Activated naive CD8-positive, alpha-beta T cell (primary cell): ENCODE measurements around the gene MAP4.
"Not testable (repeated sequence)": the region's sequence is repeated elsewhere in the genome, so short reads cannot be mapped to it uniquely, and the experiment has no call there.

ENCODE experiments used
- H3K27ac Mint-ChIP-seq: one replicate; pipeline ENCODE4 v1.8.0; 2021; ENCODE audit warnings: mixed read lengths
- H3K27me3 Mint-ChIP-seq: one replicate; pipeline ENCODE4 v1.8.0; 2021; ENCODE audit warnings: mixed read lengths
- H3K36me3 Mint-ChIP-seq: one replicate; pipeline ENCODE4 v1.8.0; 2021; ENCODE audit warnings: mixed read lengths
- H3K4me1 Mint-ChIP-seq: one replicate; pipeline ENCODE4 v1.8.0; 2021; ENCODE audit warnings: low read depth, mixed read lengths
- H3K4me3 Mint-ChIP-seq: one replicate; pipeline ENCODE4 v1.8.0; 2021; ENCODE audit warnings: mild to moderate bottlenecking, mixed read lengths
- H3K9me3 Mint-ChIP-seq: one replicate; pipeline ENCODE4 v1.8.0; 2021; ENCODE audit warnings: low read depth, mixed read lengths

The MAP4 gene

DNA sequence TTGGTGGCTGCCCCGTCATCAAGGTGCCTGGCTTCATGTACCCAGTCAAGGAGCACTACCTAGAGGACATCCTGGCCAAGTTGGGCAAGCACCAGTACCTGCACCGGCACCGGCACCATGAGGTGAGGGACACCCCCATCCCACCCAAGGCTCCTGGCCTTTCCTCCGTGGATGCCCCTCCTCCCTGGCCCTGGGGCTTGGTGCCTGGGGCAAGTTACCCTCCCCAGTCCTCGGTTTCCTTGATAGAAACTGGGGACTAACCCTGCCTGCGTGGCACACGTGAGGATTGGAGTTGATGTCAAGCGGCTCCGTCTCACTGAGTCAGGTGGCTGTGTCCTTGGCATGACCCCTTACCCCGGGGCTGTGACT is 169.4 kb downstream of the MAP4 start:
- no peaks in the 10 kb centered on the region for H3K9me3 Mint-ChIP-seq
- H3K36me3 Mint-ChIP-seq = peaks cover 4% of the 10 kb centered on the region
- H3K4me1 Mint-ChIP-seq = peaks cover 1% of the 10 kb centered on the region
- H3K27me3 Mint-ChIP-seq = no peaks in the 10 kb centered on the region
- H3K4me3 Mint-ChIP-seq = no peak overlapping the region
- no peak overlapping the region for H3K27ac Mint-ChIP-seq

DNA sequence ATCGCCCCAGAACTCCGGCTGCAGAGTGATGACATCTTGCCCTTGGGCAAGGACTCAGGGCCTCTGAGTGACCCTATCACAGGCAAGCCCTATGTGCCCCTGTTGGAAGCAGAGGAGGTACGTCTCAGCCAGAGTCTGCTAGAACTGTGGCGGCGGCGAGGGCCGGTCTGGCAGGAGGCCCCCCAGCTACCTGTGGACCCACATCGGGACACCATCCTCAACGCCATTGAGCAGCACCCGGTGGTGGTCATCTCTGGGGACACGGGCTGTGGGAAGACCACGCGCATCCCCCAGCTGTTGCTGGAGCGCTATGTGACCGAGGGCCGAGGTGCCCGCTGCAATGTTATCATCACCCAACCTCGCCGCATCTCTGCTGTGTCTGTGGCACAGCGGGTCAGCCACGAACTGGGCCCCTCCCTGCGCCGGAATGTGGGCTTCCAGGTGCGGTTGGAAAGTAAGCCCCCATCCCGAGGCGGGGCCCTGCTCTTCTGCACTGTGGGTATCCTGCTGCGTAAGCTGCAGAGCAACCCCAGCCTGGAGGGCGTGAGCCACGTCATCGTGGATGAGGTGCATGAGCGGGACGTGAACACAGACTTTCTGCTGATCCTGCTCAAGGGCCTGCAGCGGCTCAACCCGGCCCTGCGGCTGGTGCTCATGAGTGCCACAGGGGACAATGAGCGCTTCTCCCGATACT is 169.9 kb downstream of the MAP4 start:
- Mint-ChIP-seq H3K27me3 (no peaks in the 10 kb centered on the region), H3K4me3 (no peak overlapping the region), H3K36me3 (peaks cover 4% of the 10 kb centered on the region)

DNA sequence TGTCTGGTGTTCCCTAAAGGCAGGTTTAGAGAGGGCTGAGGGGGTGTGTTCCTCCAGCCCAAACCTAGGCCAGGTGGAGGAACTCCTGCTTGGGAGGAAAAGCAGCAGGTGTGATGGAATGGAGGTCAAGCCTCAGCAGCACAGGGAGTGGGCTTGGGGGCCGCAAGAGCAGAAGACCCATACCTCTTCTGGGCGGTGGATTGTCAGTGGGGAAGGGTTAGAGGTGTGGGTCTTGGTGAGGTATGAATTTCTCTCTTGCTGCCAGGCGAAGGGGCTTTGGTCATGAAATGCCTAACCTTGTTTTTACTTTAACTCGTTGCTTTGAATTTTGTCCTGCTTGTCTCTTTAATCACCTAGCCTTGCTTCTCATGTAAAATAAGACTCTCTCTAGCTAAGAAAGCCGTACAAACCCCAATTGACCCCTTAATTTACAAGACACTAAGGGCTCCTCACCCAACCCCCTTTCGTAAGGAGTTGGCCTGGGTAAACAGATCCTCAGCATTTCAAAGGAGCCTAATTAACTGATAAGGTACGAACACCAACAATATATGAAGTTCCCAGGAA is 174.3 kb downstream of the MAP4 start:
- Mint-ChIP-seq H3K27me3 (no peaks in the 10 kb centered on the region), H3K9me3 (no peaks in the 10 kb centered on the region), H3K4me1 (peaks cover 2% of the 10 kb centered on the region), H3K36me3 (peaks cover 2% of the 10 kb centered on the region), H3K27ac (no peak overlapping the region), H3K4me3 (no peak overlapping the region)

More for the DNA sequence above, 169.9 kb downstream of the MAP4 start:
- H3K27ac Mint-ChIP-seq = no peak overlapping the region
- H3K9me3 Mint-ChIP-seq = no peaks in the 10 kb centered on the region
- peaks cover 1% of the 10 kb centered on the region for H3K4me1 Mint-ChIP-seq

DNA sequence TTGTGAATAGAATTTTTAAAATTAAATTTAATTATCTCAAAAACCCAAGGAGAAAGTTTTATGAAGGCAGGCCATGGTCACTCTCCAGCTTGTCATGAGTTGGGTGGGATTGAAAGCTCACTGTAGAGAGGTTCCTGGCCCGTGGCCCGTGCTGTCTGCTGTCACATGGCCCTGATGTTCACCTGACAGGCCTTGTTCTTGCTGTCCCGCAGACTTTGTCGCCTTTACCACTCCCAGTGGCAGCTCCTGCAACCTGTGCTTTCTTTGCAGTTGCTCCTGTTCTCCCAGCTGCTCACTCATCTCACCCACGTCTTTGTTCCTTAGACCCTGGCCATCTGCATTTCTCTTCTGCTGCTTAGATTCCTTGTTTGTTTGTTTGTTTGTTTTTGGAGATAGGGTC is 177.7 kb downstream of the MAP4 start:
- H3K27me3 Mint-ChIP-seq = no peaks in the 10 kb centered on the region
- H3K36me3 Mint-ChIP-seq = no peaks in the 10 kb centered on the region

DNA sequence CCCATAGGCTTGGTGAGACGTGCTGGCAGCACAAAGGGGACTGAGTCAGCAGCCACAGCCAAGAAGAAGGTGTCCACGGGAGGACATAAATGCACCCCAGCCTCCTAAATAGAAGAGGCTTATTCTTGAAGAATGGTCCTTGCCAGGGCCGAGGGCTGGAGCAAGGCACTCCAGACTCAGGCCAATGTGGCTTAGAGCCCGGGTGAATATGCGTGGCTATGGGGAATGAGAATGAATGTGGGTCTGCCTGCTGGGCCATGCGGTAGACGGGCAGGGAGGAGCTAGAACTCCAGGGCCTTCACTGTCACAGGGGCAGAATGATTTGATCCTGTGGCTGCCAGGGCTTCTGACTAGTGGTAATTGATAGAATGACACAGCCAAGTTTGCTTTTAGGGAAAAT is 179.2 kb downstream of the MAP4 start:
- no peak overlapping the region for H3K27ac Mint-ChIP-seq
- H3K27me3 Mint-ChIP-seq = no peaks in the 10 kb centered on the region
- H3K9me3 Mint-ChIP-seq = no peaks in the 10 kb centered on the region
- H3K4me3 Mint-ChIP-seq = no peak overlapping the region
- H3K4me1 Mint-ChIP-seq = peaks cover 1% of the 10 kb centered on the region
- no peaks in the 10 kb centered on the region for H3K36me3 Mint-ChIP-seq

More for the DNA sequence above, 177.7 kb downstream of the MAP4 start:
- Mint-ChIP-seq H3K27ac (no peak overlapping the region), H3K4me3 (no peak overlapping the region), H3K4me1 (peaks cover 1% of the 10 kb centered on the region), H3K9me3 (no peaks in the 10 kb centered on the region)

DNA sequence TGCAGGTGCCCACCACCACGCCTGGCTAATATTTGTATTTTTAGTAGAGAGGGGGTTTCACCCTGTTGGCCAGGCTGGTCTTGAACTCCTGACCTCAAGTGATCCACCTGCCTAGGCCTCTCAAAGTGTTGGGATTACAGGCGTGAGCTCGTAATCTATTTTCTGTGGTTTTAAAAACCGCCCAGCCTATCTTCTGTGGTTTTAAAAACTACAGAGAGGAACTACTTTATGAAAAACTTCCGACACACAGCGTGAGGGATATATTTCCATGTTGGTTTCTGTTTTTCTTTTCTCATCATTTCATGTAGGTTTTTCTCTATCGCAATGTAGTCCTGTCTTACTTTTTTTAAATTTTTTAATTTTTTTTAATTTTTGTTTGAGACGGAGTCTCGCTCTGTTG is 186.7 kb downstream of the MAP4 start:
- not testable (repeated sequence) for H3K27me3 Mint-ChIP-seq, H3K9me3 Mint-ChIP-seq, H3K36me3 Mint-ChIP-seq, H3K4me3 Mint-ChIP-seq
- Mint-ChIP-seq H3K27ac (peak overlapping the region; percentile 82), H3K4me1 (peaks cover 29% of the 10 kb centered on the region)

DNA sequence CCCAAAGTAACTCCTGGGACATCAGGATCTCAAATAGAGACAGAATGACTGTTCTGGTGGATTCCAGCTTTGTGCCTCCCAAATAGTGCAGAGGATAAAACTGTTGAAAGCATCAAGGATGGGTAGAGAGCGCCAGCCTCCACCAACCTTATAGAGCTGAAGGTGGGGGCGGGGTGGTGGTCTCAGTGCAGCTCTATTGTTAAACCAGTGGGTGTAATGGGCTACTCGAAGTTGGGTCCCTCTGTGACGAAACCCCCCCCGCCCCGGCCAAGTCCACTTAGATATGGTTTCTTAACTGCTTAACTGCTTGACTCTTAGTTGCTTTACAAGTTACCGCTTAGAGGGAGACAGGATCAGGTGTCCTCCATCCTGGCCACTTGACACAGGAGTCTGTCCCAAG is 190.6 kb downstream of the MAP4 start:
- Mint-ChIP-seq H3K4me3 (peak overlapping the region; percentile 93), H3K36me3 (peaks cover 11% of the 10 kb centered on the region), H3K4me1 (peaks cover 34% of the 10 kb centered on the region), H3K27me3 (no peaks in the 10 kb centered on the region), H3K27ac (peak overlapping the region; percentile 94), H3K9me3 (no peaks in the 10 kb centered on the region)

DNA sequence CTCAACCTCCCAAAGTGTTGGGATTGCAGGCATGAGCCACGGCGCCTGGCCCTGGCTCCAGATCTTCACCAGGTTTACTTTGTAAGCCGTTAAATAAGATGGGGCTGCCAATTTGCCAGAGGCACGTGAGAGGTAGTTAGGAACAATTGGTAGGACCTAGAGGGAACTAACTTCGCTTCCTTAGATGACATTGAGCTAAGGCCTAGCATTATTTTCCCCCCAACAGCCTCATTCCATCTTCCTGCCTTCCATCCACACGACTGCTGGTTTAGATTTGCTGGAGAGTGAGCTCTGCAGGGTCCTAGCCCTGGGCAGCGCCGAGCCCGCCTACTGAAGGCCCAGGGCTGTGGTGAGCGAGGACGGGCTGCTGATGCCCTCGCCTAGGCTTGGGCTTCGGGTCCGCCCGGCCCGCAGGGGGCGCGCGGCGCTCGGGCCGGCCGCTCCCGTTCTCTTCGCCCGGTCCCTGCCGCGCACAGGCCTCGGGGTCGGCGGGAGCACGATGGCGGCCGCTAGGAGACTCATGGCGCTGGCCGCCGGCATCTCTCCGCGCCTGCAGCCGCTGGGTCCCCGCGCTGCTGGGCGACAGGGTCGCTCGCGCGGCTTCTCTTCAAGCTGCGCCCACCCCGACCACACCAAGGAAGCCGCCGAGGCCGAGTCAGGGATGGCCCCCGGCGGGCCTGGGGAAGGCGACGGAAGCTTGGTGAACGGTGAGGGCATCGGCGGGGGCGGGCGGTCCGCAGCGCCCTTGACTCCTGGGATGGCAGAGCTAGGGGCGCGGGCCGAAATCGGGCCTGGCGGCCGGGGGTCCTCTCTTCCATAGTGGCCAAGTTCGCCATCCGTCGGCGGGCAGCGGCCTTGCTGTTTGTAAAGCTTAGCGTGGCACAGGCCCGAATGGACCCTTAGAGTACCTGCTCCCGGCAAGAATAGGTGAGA is 191.4 kb downstream of the MAP4 start:
- Mint-ChIP-seq H3K4me1 (peaks cover 34% of the 10 kb centered on the region), H3K27ac (peak overlapping the region; percentile 94), H3K4me3 (peak overlapping the region; percentile 93), H3K27me3 (no peaks in the 10 kb centered on the region), H3K36me3 (peaks cover 11% of the 10 kb centered on the region), H3K9me3 (no peaks in the 10 kb centered on the region)

DNA sequence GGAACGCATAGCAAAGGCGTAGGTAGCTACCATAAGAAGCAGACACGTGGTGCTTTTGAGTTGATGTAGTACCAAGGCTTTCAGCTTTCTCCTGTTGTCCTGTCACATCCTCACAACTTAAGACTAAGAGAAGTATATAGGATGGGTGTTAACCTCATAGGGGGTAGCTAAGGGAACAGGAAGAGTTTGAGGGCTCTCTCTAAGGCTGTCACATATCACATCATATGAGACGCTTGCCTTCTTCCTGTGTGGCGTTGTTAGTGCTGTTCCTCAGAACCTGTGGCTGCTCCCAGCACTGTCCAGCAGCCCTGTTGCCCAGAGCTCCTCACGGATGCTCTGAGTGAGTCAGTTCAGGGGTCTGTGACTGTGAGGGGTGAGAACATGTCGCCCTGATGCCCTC is 198.6 kb downstream of the MAP4 start:
- peaks cover 6% of the 10 kb centered on the region for H3K4me1 Mint-ChIP-seq
- no peaks in the 10 kb centered on the region for H3K27me3 Mint-ChIP-seq
- H3K27ac Mint-ChIP-seq = no peak overlapping the region
- H3K4me3 Mint-ChIP-seq = no peak overlapping the region
- H3K9me3 Mint-ChIP-seq = no peaks in the 10 kb centered on the region
- peaks cover 5% of the 10 kb centered on the region for H3K36me3 Mint-ChIP-seq

DNA sequence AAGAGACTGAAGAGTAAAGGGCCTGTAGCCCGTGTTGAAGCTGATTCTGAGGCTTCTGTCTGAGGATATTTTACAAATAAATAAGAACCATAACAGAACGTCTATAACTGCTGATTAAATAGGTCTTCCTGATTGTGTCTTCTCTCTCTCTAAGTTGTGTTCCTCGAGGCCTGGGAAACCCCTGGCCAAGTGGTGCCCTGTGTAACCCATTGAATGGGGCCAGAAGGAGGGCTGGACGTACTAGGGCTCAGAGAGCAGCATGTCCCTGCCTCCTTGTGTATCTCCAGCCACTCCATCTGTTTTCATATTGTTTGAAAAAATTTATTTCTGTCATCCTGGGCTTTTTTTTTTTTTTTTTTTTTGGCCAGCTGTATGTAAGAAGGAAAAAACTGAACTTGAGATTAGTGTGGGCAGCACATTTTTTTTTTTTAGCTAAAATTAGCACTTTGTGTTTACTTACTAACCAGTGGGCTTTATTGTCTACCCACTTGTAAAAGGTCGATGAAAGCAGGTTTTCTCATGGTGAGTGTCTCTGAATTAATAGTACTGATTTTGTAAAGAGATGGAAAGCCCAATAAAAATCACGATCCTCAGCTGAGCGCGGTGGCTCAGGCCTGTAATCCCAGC is 202.6 kb downstream of the MAP4 start:
- Mint-ChIP-seq H3K27ac (no peak overlapping the region), H3K9me3 (no peaks in the 10 kb centered on the region), H3K27me3 (no peaks in the 10 kb centered on the region), H3K4me1 (peaks cover 7% of the 10 kb centered on the region), H3K36me3 (peaks cover 5% of the 10 kb centered on the region), H3K4me3 (no peak overlapping the region)

DNA sequence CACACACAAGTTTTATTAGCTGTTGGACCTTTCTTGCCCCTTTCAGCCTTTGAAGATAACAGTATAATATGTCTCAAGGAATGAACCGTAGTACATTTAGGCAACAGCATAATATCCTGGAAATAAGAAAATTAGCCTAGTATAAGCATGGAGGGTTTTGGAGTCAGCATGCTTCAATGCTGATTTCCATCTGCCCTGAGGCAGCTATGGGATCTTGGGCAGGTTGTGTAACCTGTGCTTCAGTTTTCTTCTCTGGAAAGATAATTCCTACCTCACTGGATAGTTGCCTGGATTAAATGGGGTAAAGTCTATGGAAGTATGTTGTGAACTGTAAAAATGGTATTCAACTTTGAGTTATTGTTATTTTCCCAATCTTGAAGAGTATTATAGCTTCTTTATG is 211.6 kb downstream of the MAP4 start:
- Mint-ChIP-seq H3K27ac (peak overlapping the region; percentile 94), H3K27me3 (no peaks in the 10 kb centered on the region), H3K4me3 (peak overlapping the region; percentile 92), H3K4me1 (peaks cover 22% of the 10 kb centered on the region), H3K9me3 (no peaks in the 10 kb centered on the region), H3K36me3 (no peaks in the 10 kb centered on the region)

DNA sequence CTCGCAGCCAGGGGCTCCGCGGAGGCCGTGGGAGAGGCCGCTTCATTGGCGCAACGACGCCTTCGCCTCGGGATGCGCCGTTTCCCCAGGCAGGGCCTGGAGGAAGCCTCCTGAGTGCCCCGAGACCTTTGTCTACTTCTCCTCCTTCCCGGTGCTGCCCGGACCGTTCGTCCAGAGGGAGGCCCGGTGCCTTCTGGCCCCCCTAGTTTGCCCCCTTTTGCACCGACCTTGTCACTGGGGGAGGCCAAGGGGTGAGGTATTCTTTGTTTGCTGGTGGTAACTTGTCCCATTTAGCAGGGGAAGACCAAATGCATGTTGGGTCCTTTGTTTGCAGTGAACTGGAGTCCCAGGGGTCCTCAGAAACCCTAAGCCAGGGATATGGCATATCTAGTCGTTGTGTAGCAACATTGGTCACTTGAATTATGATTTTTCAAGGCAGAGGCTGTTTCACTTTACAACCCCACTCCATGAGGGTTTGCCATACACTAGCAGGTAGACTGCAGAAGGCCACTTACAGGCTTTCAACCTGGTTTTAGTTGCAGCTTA is 212.7 kb downstream of the MAP4 start:
- Mint-ChIP-seq H3K36me3 (no peaks in the 10 kb centered on the region), H3K9me3 (no peaks in the 10 kb centered on the region), H3K4me1 (peaks cover 22% of the 10 kb centered on the region), H3K27me3 (no peaks in the 10 kb centered on the region), H3K4me3 (peak overlapping the region; percentile 92), H3K27ac (peak overlapping the region; percentile 94)

DNA sequence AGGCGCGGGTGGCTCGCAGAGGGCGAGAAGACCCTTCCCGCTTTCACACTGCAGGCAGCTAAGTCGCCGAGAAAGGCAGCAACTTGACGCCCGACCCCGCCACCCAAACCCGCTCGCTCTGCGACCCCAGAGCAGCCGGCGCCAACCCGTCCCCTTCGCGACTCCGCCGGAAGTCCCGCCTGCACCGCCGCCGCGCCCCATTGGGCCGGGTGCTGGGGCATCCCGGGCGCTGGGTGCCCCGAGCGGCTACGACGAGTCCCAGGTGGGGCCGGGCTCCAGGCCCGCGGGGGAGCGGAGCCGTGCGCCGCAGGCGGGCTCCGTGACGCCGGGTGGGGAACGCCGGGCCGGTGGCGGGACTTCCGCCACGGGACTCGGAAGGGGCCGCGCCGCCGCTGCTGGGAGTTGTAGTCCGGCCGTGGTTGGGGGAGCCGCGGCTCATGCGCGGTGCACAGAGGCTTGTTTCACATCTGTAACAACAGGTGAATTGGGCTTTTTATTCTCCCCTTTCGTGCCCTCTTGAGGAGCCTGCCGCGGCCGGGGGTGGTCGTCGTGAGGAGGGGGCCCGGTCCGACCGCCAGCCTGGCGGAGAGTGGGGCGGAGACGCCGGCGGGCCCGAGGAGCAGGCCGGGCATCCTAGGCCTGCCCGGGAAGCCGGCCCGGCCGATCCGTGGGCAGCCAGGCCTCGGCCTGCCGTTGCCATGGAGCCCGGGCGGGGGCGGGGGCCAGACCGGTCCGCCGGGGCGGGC is 213.3 kb downstream of the MAP4 start, which contains the start of gene DHX30:
TSS of gene DHX30 (plus strand) at position 405 of the 746 bp plus-strand sequence. CDS start 7,546 bp downstream, outside the sequence.
- H3K9me3 Mint-ChIP-seq = no peaks in the 10 kb centered on the region
- H3K4me3 Mint-ChIP-seq = peak within 1 kb of the TSS; percentile 95
- peak within 1 kb of the TSS; percentile 95 for H3K27ac Mint-ChIP-seq
- H3K36me3 Mint-ChIP-seq = no peaks in the 10 kb centered on the region
- peaks cover 22% of the 10 kb centered on the region for H3K4me1 Mint-ChIP-seq
- no peaks in the 10 kb centered on the region for H3K27me3 Mint-ChIP-seq
